HG02943 (cell line): ENCODE measurements around the gene IL1RAPL1.

Experiments used
- ATAC-seq: cut with Tn5 transposase; IDR thresholded peaks from one replicate; pipeline ENCODE4 v1.9.1; 2021; ENCODE audit warnings: mild to moderate bottlenecking, low read depth, moderate library complexity; ENCODE audit not compliant: unreplicated experiment

Gene IL1RAPL1

GRCh38 chrX:29826742-29827141 is 1239.5 kb downstream of the IL1RAPL1 start:
- no peak for ATAC-seq

- ATAC-seq = no peak
These were observed 1247.1 kb downstream of the IL1RAPL1 start for GRCh38 chrX:29834311-29834710.

DNA sequence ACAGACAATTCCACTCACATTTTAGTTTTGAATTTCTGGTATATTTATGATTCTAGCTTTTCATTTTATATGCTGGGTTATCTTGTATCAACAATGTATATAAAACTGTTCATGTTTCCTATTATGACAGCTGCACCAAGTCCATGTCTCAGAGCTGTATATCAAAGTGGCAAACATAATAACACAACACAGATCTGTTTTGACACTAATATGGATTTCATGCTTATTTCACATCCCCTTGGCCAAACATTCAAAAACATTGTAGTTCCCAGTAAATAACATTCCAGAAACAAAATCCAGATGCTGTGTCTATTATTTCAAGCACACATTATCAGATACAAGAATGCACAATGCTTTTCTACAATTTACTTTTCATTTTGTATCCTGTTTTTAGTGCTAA is 1247.5 kb downstream of the IL1RAPL1 start:
- no peak for ATAC-seq

GRCh38 chrX:29841750-29842149 is 1254.5 kb downstream of the IL1RAPL1 start:
- no peak for ATAC-seq

GRCh38 chrX:29842552-29842951 is 1255.3 kb downstream of the IL1RAPL1 start:
- no peak for ATAC-seq

DNA sequence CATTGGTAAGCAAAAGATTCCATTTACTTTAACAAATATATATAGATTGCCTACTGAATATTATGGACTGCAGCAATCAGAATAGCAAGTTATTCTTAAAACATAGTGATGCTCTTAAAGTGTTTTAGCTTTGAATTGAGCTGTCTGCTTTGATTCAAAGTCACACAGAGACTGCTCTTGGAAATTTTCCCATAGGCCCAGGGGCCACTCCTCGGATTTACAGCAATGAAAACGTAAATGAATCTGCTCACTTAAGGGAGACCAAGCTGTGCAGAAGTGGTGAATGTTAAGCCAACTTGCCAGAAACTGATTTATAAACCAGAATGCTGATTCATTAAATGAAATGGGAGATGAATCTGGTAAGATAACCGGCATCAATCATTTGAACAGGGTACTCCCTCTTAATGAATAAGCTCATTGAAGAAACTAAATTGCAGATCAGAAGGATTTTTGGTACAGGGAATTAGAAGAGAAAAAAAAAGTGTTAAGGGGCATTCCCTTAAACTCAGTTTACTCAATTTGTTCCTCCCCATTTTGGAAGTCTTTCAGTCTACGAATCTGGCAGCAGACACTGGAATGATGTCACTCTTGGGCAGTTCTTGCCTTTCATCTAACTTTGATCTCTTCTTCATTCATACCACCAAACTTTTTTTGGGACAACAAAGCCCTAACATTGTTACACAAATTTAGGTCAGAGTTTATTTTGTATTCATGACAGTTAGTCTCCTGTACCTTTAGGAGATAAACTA is 1264.8 kb downstream of the IL1RAPL1 start:
- no peak for ATAC-seq

DNA sequence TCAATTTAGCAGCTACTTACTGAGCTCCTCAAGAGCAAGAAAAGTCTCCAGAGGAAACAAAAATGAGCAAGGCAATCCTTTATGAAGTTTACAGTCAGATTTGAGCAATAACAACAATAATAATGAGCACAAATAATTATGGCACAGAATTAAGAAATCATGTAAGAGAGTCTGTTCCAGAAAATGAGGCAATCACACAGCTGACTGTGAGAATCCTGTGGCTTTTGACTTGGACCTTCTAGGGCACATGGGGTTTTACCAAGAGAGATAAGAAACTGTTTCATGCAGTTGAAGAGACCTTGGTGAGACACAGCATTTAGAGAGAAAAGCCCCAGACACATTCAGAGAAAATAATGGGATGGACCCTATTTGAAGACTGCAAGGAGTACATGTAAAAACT is 1265.5 kb downstream of the IL1RAPL1 start:
- no peak for ATAC-seq

DNA sequence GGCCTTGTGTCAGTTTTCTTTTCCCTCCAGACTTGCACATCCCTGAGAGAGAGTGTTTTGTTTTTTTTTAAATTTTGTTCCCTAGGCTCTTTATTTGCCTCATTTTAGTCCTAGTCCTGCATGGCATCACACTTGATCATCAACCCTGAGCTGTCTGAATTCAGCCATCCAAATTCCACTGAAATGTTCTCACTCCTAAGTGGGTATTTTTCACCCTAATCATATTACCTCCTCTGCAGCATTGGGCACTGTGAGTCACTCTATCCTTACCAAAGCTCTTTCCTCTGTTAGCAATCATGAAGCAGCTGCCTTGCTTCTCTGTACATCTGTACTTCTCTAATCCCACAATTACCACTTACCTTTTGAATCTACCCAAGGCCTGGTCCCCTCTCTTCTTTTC is 1271.5 kb downstream of the IL1RAPL1 start:
- no peak for ATAC-seq

GRCh38 chrX:29862126-29862677 is 1275.0 kb downstream of the IL1RAPL1 start:
- ATAC-seq = no peak

DNA sequence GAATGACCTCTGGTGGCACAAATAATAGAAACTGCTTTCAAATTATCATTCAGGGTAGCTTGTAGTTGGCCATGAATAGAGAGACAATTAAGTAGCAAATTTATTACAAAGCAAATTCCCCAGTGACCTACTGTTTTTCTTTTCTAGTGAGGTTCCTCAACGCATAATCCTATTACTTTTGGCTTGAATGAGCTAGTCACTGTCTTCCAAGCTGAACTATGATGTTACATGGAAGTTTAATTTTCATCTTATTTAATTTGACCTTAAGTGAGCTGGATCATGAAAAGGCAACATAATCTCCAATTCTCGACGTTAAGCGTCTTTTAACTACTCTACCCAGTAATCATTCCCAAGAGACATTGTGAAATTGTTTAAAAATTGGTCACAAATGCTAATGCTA is 1280.7 kb downstream of the IL1RAPL1 start:
- no peak for ATAC-seq

DNA sequence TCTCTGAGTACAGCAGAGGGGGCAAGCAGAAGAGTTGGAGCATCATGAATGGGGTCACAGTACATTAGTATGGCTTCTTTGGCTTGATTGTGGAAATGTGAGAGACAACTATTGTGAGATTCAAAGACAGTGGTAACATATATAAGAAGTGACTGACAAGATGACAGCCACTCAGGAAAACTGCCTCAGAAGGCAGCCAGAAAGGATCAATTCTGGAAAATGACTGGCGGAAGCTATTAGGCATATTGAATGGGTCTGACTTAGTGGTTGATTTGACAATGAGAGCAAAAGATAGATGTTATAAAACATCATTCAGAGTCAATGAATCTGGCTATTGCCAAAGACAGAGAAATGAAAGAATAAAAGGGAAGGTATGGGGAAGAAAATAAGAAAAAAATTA is 1282.6 kb downstream of the IL1RAPL1 start:
- no peak for ATAC-seq

DNA sequence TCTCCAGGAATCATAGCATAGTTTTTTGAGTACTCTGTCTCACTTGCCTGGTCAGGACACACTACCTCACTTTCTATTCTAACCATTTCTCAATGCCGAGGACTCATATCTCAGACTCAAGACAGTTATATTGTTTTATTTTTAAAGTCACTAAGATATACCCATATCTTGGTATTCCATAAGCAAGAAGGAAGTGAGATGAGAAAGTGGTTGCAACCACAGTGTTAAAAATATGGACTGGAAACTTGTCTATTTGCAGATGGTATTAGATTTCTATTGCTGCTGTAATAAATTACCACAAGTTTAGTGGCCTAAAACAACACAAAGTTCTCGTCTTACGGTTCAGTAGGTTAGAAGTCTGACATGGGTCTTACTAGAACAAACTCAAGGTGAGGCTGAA is 1283.4 kb downstream of the IL1RAPL1 start:
- no peak for ATAC-seq

GRCh38 chrX:29872831-29873230 is 1285.6 kb downstream of the IL1RAPL1 start:
- no peak for ATAC-seq

DNA sequence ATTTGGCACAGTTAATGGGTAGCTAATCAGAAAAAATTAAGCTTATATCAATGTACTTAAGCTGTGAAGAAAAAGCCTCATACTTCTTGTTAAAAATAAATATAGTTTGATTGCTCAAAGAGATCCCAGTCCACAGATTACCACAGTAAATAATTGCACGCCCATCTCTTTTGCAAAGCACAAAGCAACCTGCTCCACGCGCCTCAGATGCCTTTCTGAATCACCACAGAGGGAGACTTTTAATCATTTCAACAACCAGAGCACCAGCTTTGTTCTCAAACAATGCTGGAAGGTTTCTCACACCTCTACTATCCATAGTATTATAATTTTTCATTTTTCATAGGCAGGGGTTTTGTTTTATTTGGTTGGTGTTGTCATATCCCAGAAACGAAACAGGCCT is 1289.5 kb downstream of the IL1RAPL1 start:
- no peak for ATAC-seq

- no peak for ATAC-seq
These were observed 1293.7 kb downstream of the IL1RAPL1 start for GRCh38 chrX:29880977-29881376.

GRCh38 chrX:29890004-29890403 is 1302.8 kb downstream of the IL1RAPL1 start:
- ATAC-seq = no peak

DNA sequence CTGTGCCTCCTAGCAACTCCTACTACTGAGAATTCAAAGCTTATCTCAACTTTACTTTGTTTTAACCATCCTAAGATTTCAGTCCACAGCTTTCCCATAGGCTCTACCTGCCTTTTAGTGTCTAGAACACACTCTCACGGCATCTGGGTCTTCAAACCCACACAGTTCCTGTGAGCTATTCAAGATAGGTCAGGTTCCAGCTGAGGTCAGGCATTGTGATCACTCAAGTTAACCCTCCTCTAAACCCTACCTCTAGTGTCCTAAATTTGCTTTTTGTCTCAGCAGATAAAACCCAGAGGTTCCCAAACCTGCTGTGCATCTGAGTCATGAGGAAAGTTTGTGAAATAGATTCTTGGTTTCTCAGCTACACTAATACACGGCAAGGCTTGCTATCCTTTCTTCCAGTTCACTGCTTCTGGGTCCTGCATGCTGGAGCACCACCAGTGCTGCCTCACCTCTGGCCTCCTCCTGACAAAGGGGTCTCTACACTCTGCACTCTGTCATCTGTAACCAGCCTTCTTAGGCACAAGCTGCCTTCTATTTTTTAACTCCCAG is 1303.5 kb downstream of the IL1RAPL1 start:
- no peak for ATAC-seq

- no peak for ATAC-seq
These were observed 1314.8 kb downstream of the IL1RAPL1 start for GRCh38 chrX:29902004-29902403.

DNA sequence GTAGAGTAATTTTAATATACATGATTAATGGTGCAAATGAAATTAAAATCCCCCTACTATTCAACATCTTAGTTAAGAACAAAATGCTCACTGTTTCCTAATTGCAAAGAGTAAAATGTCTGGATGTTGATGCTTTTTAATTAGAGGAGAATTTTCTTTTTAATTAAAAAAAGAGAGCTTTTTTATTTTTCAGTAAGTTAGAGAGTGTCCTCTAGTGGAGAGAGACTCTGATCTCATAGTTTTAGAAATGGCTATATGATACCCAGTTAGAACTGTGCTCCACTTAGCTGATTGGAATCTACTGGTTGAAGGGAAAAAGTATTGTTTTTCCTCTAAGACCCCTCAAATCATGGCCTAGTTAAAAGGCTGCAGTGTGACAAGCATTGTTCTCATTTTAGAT is 1316.1 kb downstream of the IL1RAPL1 start:
- no peak for ATAC-seq

GRCh38 chrX:29911673-29912072 is 1324.4 kb downstream of the IL1RAPL1 start:
- ATAC-seq = no peak

DNA sequence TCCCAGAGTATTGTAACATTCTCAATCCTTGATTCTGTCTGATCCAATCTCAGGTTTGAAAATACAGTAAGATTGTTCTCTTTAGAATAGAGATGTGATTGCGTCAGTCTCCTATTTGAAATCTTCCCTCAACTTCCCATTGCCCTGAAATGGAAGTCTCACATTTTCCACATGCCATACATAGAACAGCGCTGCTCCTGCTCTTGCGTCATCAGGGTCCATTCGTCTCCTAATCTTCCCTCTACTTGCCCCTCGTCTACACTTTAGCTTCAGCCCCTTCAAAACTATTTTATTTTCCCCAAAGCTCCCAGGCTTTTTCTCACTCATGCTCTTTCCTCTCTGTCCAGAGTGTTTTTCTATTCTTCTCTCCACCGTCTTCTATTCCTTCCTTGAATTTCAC is 1326.4 kb downstream of the IL1RAPL1 start:
- no peak for ATAC-seq

- no peak for ATAC-seq
These were observed 1335.4 kb downstream of the IL1RAPL1 start for GRCh38 chrX:29922607-29923006.
